Effector CD4-positive, alpha-beta T cell (primary cell): ENCODE results near the gene PGK1.
"Not testable (repeated sequence)": the region's sequence is repeated elsewhere in the genome, so short reads cannot be mapped to it uniquely, and the experiment has no call there.

ENCODE experiments used
- DNase-seq: peaks from one replicate; pipeline ENCODE4 v3.0.0-alpha.2; 2020

Gene PGK1

GRCh38 chrX:78116365-78116764 is 12.3 kb downstream of the PGK1 start:
- DNase-seq = no peak

GRCh38 chrX:78116766-78117165 is 12.7 kb downstream of the PGK1 start:
- no peak for DNase-seq

DNA sequence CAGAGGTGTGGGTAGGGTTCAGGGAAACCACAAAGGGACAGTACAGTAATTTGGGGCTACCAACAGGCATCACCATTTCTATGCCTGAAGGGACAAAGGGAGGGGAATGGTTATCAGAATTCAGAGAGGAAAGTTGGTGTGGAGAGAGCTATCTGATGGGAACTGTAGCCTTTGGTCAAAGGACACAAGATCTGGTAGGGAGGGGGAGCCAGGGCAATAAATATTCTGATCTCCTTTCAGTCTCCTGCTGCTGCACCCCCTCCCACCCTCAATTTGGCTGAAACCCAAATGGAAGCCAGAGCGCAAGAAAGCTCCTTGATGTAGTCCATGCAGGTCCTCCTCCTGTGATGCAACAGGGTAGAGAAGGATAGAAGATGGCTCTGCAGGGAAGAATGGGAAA is 14.6 kb downstream of the PGK1 start:
- DNase-seq = no peak

DNA sequence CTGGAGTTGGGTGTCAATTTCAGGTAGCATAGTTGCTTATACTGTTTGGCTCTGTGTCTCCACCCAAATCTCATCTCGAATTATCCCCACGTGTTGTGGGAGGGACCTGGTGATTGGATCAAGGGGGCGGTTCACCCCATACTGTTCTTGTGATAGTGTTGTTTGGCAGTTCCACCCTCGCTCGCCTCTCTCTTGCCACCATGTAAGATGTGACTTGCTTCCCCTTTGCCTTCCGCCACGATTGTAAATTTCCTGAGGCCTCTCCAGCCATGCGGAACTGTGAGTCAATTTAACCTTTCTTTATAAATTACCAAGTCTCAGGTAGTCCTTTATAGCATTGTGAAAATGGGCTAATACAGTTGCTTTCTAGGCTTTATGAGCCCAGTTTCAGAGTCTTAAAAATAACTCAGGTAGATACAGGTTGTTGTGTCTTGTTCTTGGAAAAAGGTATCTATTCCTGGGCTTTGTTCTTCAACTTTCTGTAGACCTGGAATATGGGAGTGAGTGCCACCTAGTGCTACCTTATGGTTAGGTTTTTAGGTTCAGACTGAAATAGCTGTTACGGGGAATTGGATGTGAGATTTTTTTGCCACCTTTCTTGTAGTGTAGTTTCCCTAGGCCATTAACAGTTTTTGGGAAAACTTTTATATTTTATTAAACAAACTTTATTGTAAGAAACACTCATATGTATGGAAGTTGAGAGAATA is 15.6 kb downstream of the PGK1 start:
- DNase-seq = no peak

DNA sequence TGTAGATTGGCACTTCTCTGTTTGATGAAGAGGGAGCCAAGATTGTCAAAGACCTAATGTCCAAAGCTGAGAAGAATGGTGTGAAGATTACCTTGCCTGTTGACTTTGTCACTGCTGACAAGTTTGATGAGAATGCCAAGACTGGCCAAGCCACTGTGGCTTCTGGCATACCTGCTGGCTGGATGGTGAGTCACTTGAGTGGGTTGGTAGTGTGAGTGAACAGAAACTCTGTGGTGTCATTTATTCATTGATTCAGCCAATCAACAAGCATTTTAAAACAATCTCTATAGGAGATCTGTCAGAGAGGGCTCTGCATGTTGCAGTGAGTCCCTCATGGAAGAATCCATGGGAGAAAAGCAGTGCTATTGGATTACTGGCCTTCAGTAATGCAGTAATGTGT is 19.1 kb downstream of the PGK1 start:
- no peak for DNase-seq

GRCh38 chrX:78124307-78124706 is 20.3 kb downstream of the PGK1 start:
- DNase-seq = no peak

- DNase-seq = no peak
Observed at GRCh38 chrX:78125148-78125547, 21.1 kb downstream of the PGK1 start.

GRCh38 chrX:78125781-78126180 is 21.7 kb downstream of the PGK1 start:
- not testable (repeated sequence) for DNase-seq

- no peak for DNase-seq
Observed at GRCh38 chrX:78129714-78130113, 25.7 kb downstream of the PGK1 start.

DNA sequence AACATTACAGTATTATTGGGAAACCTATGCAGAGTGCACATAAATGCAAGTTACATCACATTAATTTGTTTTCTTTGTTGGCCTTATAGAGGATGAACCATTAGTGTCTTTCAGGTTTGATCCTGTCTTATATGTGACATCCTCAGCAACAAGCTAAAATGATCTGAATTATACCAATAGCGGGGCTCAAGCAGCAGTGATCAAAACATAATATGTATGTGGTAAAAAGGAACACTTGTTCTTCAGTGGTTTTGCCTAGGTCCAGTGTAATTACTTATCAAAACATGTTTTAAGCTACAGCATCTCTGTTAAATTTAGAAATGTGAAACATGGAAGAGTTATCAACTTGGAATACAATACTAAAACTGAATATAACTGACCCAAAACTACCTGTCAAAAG is 26.3 kb downstream of the PGK1 start:
- no peak for DNase-seq

DNA sequence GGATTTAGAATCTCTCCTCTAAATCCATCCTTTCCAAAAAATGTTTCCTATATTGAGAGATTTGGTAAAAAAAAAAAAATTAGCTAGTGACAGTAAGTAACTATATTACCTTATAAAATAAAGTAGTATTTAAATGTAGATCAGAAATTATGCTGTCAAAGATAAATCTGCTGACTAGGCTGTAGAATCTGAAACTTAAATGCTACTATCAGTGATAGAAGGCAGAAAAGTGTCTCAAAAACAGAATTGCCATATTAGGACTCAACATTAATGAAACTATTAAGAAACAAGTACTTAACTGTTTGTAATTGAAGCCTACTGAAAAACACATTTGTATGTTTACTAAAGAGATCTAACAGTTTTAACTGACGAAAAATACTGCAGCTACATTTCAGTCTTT is 27.1 kb downstream of the PGK1 start:
- DNase-seq = no peak

GRCh38 chrX:78133238-78133960 is 29.4 kb downstream of the PGK1 start:
- DNase-seq = no peak

DNA sequence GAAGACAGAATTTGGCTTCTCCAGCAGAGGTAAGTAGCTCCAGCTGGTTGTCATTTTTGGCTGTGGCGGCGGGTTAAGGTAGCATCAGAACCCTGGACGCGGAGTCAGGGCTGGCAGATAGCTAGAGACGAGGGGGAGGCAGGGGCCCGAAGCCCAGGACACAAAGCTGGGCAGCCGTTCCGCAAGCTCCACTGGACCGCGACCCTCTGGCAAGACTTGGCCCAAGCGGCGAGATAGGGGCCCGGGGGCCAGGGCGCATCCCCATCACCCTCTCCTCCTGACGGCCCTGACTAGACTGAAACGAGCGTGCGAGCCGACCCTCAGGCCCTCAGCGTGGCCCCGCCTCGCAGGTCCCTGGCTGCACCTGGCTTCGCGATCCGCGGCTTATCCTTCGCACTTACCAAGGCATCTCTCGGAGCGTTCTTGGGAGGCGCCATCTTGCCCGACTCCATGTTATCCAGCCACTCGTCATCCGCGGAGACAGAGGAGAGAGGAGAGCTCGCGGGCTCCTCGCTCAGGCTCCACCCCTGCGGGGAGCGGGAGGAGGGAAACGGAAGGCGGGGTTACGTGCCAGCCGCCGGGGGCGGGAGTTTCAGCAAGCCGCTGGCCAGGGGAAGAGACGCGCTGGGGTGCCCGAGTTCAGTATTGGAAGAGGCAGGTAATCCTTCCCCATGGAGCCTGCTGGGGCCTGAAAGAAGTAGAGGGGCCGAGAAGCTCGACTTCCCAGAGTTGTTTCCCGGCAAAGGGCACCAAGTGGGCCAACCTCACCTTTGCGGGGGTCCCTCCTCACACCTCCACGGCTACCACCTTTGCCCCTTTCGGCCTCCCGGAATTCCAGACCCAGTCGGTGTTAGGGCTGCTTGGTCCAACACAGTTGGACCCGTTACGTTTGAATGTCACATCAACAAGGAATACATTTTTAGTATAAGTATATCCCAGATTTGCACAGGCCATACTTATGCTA is 35.4 kb downstream of the PGK1 start, which contains the start of gene TAF9B:
Gene TAF9B, minus strand, starts transcription at position 491 of the 964 bp plus-strand sequence. Its CDS starts 39 bp downstream, at position 452.
- DNase-seq = peak; percentile 71

GRCh38 chrX:78140206-78140605 is 36.2 kb downstream of the PGK1 start:
- DNase-seq = no peak

GRCh38 chrX:78147002-78147540 is 43.0 kb downstream of the PGK1 start:
- not testable (repeated sequence) for DNase-seq

DNA sequence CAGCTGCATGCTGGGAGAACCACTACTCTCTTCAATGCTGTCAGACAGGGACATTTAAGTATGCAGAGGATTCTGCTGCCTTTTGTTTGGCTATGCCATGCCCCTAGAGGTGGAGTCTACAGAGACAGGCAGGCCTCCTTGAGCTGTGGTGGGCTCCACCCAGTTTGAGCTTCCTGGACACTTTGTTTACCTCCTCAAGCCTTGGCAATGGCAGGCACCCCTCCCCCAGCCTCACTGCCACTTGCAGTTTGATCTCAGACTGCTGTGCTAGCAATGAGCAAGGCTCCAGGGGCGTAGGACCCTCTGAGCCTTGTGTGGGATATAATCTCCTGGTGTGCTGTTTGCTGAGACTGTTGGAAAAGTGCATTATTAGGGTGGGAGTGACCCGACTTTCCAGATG is 53.3 kb downstream of the PGK1 start:
- not testable (repeated sequence) for DNase-seq

DNA sequence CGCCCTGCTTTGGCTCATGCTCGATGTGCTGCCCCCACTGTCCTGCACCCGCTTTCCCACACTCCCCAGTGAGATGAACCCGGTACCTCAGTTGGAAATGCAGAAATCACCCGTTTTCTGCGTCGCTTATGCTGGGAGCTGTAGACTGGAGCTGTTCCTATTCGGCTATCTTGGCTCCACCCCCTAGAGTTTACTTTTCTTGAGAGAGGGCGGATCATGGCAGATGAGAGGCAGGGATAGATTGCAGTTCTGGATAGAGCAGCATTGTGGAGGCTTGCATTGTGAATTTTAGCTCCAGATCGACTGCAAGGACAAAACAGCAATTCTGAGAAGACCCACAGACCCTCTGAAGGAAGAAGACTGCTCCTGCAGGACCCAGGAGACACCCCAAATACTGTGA is 53.8 kb downstream of the PGK1 start:
- not testable (repeated sequence) for DNase-seq

- DNase-seq = not testable (repeated sequence)
Observed at GRCh38 chrX:78160711-78161110, 56.7 kb downstream of the PGK1 start.

DNA sequence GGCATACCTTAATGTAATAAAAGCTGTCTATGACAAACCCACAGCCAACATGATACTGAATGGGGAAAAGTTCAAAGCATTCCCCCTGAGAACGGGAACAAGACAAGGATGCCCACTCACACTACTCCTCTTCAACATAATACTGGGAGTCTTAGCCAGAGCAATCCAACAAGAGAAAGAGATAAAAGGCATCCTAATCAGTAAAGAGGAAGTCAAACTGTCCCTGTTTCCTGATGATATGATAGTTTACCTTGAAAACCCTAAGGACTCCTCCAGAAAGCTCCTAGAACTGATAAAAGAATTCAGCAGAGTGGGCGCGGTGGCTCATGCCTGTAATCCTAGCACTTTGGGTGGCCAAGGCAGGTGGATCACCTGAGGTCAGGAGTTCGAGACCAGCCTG is 59.1 kb downstream of the PGK1 start:
- not testable (repeated sequence) for DNase-seq

GRCh38 chrX:78165425-78165824 is 61.4 kb downstream of the PGK1 start:
- no peak for DNase-seq

DNA sequence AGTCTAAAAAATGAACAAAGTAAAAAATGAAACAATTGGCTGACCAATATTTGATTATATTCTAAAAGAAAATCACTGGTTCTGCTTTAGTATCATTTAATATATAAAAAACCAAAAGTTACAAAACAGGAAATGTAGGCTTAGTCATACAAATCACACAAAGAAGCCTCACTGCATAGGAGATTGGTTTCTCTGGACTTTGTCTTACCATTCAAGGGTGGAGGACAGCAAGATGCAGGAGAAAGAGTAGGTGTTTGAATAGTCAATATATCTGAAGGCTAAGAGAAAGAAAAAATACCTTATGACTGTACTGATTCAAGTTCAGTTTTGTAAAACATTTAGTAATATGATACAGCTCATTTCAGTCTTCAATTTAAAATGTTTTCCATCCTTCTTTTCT is 64.0 kb downstream of the PGK1 start:
- no peak for DNase-seq
